LoVo (cell line): Measurements from ENCODE around the gene SRR.

Experiments
- DNase-seq: peaks from one replicate; pipeline ENCODE4 v3.0.0-alpha.2; 2016; ENCODE audit warnings: low spot score

Gene SRR

DNA sequence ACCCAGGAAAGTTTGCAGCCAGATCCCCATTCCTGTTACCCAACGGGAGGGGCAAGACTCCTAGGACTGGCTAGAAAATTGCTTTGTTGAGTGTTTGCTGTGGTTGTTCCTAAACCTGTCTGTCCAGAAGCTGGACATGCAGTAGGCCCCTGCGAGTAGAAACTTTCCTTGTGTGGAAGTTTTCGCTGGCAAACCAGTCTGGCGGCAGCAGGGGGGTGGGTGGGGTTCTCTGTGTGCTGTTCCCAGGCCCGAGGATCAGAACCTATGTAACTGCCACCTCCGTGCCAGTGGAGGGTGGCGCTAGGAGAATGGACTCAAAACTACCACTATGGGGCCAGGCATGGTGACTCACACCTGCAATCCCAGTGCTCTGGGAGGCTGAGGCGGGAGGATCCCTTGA lies 42.7 kb downstream of the SRR start:
- no peak for DNase-seq

DNA sequence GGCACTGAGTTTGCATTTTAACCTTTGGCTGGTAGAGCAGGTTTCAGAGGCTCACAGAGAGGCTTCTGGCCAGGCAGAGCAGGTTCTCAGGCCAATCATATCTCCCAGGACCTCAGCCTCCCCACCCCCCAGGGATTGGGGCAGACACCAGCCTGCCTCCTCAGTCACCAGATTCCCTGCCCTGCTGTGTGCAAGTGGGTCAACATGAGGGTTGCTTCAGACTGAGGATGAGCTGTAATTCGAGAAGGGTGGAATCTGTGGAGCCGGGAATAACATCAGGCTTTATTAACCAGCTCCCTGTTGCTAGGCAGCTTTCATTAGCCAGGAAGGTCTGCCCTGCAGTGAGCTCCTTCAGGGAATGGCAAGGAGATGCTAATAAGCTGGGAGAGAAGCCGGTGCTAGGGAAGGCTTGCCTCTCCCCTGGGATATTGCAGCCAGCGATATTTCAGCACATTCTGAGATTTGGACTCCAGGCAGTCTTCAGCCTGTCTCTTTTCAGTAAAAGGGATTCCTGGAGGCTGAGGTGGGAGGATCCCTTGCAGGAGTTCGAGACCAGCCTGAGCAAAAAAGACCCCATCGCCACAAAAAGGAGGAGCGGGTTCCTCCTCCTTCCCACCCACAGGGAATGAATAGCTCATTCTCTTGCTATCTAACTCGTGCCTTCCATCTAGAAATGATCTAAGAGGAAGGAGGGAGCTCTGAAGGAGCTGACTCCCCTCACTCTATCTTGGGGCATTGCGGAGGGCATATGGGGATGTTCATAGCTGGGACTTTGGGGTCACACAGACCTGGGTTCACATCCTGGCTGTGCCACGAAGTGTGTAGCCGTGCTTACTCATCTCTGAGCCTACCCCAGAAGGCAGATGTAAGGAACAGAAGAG lies 44.3 kb downstream of the SRR start:
- no peak for DNase-seq

DNA sequence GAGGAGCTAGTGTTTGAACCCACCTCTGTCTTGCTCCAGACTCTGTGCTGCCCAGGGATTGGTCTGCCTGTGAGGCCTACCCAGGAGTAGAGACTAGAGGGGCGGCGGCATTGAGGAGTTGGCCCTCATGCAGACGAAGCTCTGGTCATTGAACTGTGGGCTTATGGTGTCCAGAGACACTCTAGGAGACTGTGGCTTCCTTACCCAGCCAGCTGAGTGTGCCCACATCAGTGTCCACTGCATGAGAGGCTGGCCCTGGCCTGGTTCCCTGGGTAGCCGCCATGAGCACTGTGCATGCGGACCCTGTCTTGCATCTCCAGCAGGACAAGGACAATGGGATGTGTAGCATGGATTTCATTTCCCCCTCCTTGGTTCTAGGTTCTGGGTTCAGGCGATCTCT lies 47.5 kb downstream of the SRR start:
- DNase-seq: no peak

DNA sequence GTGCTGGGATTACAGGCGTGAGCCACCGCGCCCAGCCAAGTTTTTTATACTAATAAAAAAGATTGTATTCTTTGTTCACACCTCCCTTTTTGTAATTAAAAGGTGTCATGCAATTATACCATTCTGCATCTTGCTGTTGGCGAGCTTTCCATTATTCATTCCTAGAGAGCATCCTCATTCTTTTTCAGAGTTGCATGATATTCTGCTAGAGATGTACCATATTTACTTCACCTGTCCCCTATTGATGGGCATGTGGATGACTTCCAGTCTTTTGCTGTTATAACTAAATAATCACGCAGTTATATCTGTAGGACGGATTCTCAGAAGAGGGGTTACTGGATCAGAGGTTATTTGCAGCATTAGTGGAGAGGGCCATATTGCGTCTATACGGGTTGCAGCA lies 50.6 kb downstream of the SRR start:
- DNase-seq: no peak

DNA sequence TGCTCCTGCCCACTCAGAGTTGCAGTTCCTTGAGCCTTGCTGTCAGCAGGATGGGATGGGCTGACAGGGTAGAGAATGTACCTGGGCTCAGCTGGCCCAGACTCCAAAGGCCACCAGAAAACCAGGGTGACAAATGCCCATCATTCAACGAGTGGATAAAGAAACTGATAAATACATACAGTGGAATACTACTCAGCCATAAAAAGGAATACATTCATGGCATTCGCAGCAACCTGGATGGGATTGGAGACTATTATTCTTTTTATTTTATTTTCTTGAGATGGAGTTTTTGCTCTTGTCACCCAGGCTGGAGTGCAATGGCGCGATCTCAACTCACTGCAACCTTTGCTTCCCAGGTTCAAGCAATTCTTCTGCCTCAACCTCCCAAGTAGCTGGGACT lies 53.5 kb downstream of the SRR start:
- DNase-seq: no peak

DNA sequence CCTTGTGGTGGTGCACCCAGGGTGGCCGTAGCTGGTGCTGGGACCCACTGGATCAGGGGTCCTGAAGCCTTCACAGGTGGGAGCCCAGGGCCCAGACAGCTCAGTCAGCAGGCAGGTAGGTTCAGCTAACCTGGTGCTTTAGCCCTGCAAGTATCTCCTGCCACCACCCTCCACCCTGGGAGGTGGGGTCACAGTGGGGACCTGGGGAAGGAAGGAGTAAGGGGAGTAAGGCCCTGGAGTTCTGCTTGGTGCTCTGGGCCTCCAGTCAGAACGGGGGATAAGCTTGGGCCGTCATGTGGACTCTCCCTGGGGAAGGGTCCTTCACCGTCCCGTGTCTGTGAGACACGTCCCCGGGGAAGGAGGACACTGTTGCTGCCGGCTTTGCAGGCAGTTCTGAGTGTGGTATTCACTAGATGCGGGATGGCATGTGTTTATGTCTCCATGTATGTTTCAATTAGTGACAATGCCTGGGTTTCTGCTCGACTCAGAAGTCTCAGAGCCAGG lies 54.2 kb downstream of the SRR start:
- DNase-seq: no peak

DNA sequence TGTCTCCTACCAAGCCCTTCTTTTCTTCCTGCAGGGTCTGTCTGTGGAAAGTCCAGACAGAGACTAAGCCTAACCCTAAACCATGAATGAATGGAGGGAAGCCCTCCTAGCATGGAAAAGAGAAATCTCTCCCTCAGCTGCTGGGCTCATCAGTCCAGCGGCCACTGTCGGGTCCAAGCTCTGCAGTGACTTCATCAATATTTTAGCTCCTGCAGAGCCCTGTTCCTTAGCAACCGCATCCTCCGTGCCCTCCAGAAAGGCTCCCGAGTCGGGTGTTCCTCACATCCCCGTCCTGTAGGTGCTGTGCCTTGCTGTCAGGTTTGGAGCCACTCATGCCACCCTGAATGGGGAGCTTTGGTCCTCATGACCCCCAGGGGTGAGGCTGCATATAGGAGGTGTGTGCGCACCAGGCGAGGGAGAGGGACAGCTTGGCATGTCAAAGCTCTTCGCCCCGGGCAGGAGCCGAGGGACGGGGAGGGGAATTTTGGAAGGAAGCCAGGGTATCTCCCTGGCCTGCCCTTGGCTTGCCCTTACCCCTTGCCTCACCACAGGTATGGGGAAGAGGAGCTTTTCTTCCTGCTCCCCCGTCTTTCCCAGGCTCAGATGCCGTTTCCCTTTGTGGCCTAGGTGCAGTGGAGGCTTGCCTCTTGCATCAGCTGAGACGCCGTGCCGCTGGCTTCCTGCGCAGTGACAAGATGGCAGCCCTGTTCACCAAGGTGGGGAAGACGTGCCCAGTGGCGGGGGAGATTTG lies 57.4 kb downstream of the SRR start:
- no peak for DNase-seq

DNA sequence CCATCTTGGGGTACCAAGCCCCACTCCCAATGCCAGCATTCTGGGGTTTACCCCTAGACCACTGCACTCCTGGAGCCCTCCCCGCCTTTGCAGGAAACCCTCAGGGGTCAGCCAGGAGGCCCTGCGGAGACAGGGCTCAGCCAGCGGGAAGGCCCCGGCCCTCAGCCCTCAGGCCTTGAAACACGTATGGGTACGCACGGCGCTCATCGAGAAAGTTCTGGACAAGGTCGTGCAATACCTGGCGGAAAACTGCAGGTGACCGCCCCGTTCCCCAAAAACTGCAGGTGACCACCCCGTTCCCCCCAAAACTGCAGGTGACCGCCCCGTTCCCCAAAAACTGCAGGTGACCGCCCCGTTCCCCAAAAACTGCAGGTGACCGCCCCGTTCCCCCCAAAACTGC lies 58.3 kb downstream of the SRR start:
- DNase-seq: no peak

DNA sequence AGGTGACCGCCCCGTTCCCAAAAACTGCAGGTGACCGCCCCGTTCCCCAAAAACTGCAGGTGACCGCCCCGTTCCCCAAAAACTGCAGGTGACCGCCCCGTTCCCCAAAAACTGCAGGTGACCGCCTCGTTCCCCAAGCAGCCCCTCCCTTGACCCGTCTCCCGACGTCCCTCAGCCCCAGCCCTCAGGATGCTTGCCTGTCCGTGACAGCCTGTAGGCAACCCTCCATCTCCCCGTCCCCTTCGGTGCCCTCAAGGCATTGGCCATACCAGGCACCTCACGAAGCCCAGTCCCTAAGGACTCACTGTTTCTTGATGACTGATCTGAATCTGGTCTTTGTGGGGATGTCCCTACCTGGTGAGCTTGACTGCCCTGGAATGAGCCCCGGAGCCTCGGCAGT lies 58.7 kb downstream of the SRR start:
- no peak for DNase-seq

DNA sequence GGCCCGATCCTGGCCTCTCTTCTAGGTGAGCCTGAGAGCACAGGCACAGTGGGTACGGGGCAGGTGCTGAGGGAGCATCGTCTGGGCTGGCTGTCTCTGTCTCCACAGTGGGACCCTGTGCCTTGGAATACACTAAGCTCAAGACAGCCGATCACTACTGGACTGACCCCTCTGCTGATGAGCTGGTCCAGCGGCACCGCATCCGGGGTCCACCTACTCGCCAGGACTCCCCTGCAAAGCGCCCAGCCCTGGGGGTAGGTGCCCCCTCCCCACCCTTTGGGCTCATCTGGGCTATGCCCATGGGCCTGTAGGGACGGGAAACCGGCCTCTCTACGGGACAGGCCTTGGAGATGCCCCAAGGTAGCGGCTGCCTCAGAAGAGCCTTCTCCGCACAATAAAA lies 59.1 kb downstream of the SRR start:
- no peak for DNase-seq

DNA sequence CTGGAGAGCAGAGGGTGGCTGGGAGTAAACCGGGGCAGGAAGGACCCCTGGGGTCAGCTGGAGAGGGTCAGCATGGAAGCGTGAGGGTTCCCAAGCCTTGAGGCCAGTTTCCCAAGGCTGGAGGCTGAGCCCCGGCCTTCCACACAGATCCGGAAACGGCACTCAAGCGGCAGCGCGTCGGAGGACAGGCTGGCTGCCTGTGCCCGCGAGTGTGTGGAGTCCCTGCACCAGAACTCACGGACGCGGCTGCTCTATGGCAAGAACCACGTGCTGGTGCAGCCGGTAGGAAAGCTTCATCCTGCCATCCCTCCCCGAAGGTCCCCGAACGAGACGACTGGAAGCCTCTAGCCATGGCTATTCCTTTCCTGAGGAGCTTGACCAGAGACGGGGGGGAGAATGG lies 59.6 kb downstream of the SRR start:
- DNase-seq: no peak

DNA sequence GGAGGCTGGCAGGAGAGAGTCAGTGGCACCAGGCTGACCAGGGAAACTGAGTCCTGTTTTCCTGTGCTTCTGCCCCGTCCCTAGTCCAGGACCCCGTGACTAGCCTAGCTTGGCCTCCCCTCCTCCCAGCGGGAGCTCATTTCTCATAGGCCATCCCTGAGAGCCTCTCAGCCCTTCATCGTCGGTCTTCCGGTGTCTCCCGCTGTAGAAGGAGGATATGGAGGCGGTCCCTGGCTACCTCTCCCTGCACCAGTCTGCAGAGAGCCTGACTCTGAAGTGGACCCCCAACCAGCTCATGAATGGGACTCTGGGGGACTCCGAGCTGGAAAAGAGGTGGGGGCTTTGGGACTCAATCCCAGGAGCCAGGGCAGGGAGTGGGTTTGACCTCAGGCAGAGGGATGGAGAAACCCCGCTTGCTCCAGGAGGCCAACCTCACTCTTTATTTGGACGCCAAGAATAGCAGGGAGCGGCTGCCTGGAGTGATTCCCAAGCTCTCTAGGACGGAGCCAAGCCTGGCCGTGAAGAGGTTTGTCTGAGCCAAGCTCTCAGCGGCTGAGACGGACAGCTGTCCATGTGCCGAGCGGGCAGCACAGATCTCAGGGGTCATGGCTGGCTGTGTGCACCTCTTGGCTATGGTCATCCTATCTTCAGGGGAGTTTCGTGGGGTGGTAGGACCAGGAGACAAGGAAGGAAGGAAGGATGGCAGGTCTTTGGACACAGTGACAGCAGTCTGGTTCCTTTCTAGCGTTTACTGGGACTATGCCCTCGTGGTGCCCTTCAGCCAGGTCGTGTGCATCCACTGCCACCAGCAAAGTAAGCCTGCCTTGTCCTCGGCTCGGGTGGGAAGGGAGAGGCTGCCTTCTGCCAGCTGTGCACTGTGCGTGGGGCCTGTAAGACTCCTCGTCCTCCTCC lies 60.4 kb downstream of the SRR start:
- DNase-seq: no peak

DNA sequence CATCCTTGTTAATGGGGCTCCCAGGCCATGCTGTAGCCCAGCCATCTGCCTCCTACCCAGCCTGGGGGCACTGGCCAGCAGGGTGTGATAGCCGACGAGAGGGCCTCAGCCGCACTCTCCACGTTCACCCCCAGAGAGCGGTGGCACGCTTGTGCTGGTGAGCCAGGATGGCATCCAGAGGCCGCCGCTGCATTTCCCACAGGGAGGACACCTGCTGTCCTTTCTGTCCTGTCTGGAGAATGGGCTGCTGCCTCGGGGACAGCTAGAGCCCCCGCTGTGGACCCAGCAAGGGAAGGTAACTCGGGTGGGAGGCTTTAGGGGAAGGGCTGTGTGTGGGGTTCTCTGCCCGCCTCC lies 61.0 kb downstream of the SRR start:
- DNase-seq: no peak

DNA sequence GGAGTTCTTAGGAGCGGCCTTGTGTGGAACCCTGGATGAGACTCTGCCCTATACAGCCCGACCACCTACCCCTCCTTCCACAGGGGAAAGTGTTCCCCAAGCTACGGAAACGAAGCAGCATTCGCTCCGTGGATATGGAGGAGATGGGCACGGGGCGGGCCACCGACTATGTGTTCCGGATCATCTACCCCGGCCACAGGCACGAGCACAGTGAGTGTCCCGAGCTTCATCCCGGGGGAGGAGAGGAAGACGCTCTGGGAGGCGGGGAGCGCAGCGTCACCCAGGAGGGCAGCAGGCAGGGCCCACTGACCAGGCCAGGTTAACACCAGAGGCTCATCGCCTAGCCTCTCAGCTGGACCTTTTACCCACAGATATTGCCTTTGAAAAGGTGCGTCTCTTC lies 61.4 kb downstream of the SRR start:
- DNase-seq: no peak

DNA sequence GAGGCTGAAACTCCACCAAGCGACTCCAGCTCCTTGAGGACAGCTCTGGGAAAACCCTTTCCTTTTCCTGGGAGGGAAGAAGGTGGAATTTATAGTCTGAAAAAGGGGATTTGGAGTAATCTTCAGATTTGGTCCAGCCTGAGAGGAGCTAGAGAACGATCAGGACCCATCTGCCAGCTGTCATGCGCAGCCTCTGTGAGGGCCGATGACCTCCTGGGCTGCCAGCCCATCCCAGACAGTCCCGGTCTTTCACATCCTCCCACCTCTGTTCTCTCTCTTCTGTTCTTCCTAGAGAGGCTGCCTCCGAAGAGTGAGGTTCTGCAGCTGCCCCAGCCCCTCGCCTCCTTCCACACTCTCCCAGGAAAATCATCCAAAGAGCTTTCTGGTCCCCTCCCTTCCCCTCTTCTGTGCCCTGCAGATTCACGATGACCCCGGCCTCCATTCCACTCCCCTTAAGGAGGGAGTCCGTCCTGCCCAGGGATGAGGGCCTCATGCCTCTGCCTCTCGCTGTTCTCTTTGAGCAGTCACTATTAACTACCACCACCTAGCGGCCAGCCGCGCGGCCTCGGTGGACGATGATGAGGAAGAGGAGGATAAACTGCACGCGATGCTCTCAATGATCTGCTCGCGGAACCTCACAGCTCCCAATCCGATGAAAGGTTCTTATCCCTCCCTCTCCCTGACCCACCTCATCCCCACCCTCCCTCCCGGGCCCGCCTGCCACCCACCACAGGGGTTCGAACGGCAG lies 63.2 kb downstream of the SRR start:
- DNase-seq: no peak

DNA sequence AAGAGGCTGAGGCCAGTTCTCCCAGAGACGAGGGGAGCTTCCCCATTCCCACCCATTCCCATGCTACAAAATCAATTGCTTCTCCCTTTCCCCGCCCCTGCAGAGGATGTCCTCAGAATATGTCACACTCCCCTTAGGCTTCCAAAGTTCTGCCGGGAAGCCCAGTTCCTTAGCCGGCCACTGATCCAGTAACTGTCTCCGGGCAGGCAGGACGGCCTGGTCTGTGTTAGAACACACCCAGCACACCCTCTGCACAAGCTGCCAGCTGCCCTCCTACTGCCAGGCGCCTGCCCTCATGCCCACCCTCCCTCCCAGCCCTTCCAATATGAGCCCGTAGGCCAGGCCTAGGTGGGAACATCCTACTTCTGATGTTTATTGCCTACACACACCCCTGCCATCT lies 64.6 kb downstream of the SRR start:
- DNase-seq: no peak

DNA sequence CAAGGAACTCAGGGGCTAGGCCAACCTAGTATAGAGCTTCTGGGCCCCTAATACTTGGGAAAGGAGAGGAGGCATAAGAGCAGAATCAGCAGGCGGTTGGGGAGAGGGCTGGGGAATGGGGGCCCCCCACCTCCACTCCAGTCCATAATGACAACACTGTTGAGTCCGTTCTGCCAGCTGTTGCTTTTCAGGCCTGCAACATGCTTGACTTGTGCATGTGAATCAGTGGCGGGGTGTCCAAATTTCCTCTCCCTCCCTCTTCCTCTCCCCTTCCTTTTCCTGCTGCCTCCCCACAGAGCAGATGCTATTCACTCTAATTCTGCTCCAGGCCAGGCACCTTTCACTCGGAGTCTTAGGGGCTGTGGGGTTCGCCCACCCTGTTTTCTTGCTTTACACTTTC lies 65.3 kb downstream of the SRR start:
- DNase-seq: no peak

DNA sequence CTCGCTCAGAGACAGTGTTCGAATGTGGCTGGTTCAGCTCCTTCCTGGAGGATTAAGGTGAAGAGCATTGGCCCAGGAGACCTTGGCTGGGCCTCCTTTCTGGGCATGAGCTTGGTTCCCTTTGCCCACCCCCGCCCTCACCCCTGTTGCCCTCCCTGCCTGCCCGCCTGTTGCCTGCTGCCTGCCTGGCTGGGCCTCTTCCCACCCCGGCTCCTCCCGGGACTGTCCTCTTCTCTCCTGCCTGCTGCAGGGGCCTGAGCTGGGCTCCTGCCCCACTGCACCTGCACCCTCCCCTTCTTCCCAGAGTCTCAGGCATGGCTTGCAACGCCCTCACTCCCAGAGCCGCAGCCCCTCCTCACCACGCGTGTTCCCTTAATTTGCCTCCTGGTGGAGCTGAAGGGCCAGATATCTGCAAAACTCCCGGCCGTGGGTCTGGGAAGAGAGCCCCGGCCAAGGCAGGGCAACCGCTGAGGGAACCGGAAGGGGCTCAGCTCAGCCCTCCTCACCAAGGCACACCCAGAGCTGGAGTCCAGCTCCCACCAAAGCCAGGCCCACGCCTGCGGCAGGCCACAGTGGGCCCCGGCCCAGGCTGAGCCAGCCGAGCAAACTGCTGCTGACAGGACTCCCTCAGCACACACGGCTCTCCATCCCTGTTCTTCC lies 65.9 kb downstream of the SRR start:
- DNase-seq: no peak

DNA sequence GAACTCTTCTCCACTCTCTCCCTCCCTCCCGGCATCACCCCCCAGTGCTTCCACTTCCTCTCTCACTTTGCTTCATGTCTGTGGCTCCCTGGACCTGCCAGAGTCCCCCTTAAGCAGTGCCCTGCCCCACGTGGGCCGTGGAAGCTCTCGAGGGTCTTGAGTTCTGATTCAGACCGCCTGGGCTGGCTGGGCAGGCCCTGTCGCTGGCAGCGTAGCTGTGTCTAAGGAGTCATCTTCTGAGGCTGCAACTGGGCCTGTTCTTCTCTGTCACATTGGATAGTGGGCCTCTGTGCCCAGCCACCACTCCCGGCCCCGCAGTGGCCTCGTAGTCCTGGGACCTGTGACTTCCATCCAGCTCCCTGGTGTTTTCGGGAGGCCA lies 66.5 kb downstream of the SRR start:
- no peak for DNase-seq

DNA sequence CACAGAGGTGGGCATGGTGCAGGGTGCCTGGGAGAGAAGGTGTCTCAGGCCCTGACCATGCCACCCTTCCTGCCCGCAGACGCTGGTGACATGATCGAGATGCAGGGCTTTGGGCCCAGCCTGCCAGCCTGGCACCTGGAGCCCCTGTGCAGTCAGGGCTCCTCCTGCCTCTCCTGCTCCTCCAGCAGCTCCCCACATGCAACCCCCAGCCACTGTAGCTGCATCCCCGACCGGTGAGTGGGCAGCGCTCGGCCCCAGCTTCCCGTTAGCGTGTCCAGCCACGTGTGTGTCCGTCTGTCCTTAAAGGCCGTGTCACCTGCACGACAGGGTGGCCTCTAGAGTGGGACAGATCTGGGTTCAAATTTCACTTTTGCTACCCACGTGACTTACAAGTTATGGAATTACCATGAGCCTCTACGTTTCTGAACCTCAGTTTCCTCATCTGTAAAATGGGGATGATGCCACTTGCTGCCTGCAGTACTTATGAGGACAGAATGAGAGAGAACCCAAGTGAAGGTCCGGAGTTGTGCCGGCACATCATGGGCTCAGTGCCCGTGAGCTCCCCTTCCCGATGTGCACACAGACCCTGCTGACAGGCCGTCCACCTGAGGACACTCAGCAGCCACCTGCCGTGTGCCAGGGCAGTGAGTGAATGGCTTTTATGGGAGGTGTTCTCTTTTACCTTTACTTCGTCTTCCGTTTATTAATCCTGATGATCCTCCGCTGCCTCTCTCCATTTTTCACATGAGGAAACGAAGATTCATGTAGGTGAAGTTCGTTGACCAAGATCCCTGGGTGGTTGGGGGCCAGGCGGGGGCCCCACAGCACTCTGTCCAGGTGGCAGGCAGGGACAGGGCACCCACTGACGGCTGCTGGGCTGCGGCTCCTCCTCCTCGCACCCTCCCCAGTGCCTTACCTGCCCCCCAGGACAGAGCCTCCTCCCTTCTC lies 67.7 kb downstream of the SRR start:
- no peak for DNase-seq
